Heart left ventricle (tissue), 13 donors: ENCODE measurements around the gene FOXP1.

Source experiments
- CTCF ChIP-seq, 12 donors: fragments of 200-600 bp; sonication (generic) in 4 of 12; IDR thresholded peaks; one replicate each; pipeline versions ENCODE4 v1.5.0 to v1.8.0; 2018 to 2022; ENCODE audit warnings: antibody characterized with exemption in 12 of 12, mild to moderate bottlenecking in 5 of 12
- POLR2A ChIP-seq, 2 donors: fragments of 450-650 bp; IDR thresholded peaks; one replicate each; pipeline ENCODE4 v1.6.1; 2017; ENCODE audit warnings: antibody characterized with exemption in 2 of 2, mild to moderate bottlenecking in 2 of 2, moderate library complexity in 2 of 2
- donor health status: ischemic (EF 13 %, LVEDD 7.1; RV severe dilation, severe dysfunction).
- donor health status: DM: no; HTN: yes; CAD: no.
- donor health status: DM: no; HTN: no; CAD: no.
- donor health status: ischemic (EF 25% LVEDD 6.9; RV normal size, moderate dysfunction).
- donor health status: ischemic (EF 25% LVEDD 5.7; RV mildly dilated, moderate dysfunction).
- donor health status: ischemic (EF 35%, LVEDD 5.7; RV mildly dilated, moderate dysfunction).
- donor health status: nonischemic (EF 11% LVEDD 7.7; RV severe dilation, severe dysfunction).
- donor health status: DM: yes; HTN: yes; CAD: no.
- donor health status: PGD.
- donor health status: ischemic (EF 29% LVEDD 5.4; RV normal size, mild dysfunction).
- donor health status: nonischemic (EF 23%, LVEDD 6.1; RV moderate dilation, normal function).

- no peak for TF ChIP-seq CTCF (IDR thresholded peaks at IDR 0.05)
- TF ChIP-seq POLR2A (IDR thresholded peaks at IDR 0.05) = no peak
Observed at GRCh38 chr3:71241246-71241901, 342.2 kb downstream of the FOXP1 start.
